Erythroblast (primary cell): ENCODE data around the gene TTC7B.
"Not testable (repeated sequence)": the region's sequence is repeated elsewhere in the genome, so short reads cannot be mapped to it uniquely, and the experiment has no call there.

Experiments used
- GATA1 ChIP-seq: IDR thresholded peaks from 2 replicates; pipeline ENCODE4 v1.6.1; 2011; ENCODE audit warnings: low read depth, mild to moderate bottlenecking, control low read depth, low read length, moderate library complexity
- POLR2A ChIP-seq: IDR thresholded peaks from 2 replicates; pipeline ENCODE4 v1.6.1; 2011; ENCODE audit warnings: mild to moderate bottlenecking, low read length

- not testable (repeated sequence) for TF ChIP-seq POLR2A, GATA1
Measured at GRCh38 chr14:90823542-90823941, 7.3 kb upstream of the TTC7B start.
